ENCODE results near the gene RACGAP1.

RACGAP1 gene

GRCh38 chr12:49939307-49939706 is 86.0 kb downstream of the RACGAP1 start:
- Histone ChIP-seq H3K27ac (replicated peaks) (no peak overlapping the region), H3K4me3 (replicated peaks; ENCODE audit: insufficient read depth, low read length) (no peak overlapping the region), H3K27me3 (ENCODE audit: insufficient read depth, poor library complexity, severe bottlenecking) (no peaks in the 10 kb centered on the region)
- TF ChIP-seq SPI1 (IDR thresholded peaks at IDR 0.05; ENCODE audit: borderline replicate concordance, low read depth) (no peak), REST (IDR thresholded peaks at IDR 0.05; ENCODE audit: insufficient replicate concordance, low read depth) (no peak), POLR2AphosphoS5 (IDR thresholded peaks at IDR 0.05; ENCODE audit: low read depth) (no peak), CTCF (IDR thresholded peaks at IDR 0.05; ENCODE audit: insufficient read depth, low read length) (no peak), GABPA (IDR thresholded peaks at IDR 0.05; ENCODE audit: low read depth) (no peak)
- DNase-seq (ENCODE audit: low read depth in 1 of 2, low spot score in 1 of 2): no peak

Measured in HL-60 (cell line).